ENCODE results near the gene LUZP1. TPM values are rescaled to one million over a fixed set of nuclear protein-coding genes. Genes with fewer than 3 reads are reported as not detected.

LUZP1 gene
- total and polyA plus RNA-seq, 9 donors, result 6.8 to 30.7 (median 23.2) TPM

DNA sequence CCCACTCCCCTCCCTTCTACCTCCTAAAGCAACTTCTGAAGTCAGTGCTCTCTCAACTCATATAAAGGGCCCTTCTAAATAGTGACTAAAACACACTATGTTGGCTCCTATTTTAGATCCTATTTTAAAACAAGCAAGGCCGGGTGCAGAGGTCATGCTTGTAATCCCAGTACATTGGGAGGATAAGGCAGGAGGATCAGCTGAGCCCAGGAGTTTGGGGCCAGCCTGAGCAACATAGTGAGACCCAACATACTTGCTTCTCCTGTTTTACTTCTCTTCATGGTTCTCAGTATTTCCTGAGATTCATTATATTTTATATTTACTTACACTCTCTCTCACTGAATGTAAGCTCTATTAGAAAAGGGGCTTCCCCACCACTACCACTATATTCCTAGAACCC is 42.5 kb downstream of the LUZP1 start:
- DNase-seq, result no peak
- no peak overlapping the region for H3K4me3 ChIP-seq
- WGBS, 3 donors, result 55 to 65% (median 57%) methylated on average over 1 of the region's 1 CpG
- no peaks in the 10 kb centered on the region for H3K9me3 ChIP-seq
- intact Hi-C loops (cut with DNase I), result no loop called here
- peaks cover 10% of the 10 kb centered on the region for H3K4me1 ChIP-seq (ENCODE audit: insufficient read depth)
- TF ChIP-seq POLR2A (IDR thresholded peaks at IDR 0.05), result no peak
- no peak for TF ChIP-seq EP300 (IDR thresholded peaks at IDR 0.05)
- TF ChIP-seq, protein P1, sequence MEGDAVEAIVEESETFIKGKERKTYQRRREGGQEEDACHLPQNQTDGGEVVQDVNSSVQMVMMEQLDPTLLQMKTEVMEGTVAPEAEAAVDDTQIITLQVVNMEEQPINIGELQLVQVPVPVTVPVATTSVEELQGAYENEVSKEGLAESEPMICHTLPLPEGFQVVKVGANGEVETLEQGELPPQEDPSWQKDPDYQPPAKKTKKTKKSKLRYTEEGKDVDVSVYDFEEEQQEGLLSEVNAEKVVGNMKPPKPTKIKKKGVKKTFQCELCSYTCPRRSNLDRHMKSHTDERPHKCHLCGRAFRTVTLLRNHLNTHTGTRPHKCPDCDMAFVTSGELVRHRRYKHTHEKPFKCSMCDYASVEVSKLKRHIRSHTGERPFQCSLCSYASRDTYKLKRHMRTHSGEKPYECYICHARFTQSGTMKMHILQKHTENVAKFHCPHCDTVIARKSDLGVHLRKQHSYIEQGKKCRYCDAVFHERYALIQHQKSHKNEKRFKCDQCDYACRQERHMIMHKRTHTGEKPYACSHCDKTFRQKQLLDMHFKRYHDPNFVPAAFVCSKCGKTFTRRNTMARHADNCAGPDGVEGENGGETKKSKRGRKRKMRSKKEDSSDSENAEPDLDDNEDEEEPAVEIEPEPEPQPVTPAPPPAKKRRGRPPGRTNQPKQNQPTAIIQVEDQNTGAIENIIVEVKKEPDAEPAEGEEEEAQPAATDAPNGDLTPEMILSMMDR (IDR thresholded peaks at IDR 0.05), result no peak
- no peaks in the 10 kb centered on the region for H3K36me3 ChIP-seq
- H3K27me3 ChIP-seq, result no peaks in the 10 kb centered on the region
- no peak overlapping the region for H3K27ac ChIP-seq

DNA sequence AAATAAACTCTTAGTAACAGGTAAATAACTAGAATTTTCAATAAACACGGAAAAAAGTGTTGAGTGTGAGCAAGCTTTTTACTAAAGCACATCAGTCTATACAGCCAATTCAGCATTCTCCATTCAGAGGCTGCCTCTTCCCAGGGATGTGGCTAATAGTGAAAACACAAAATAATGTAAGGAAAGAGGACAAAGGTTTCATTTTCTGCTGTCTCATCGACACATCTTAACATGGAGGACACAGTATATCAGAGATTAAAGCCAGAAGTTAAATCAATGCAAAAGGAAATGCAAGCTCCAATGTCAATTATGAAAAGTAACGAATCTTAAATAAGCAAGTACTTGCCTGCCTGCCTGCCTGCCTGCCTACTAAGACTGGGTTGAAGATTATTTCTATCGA is 43.2 kb downstream of the LUZP1 start:
- H3K27ac ChIP-seq, result no peak overlapping the region
- H3K27me3 ChIP-seq, result no peaks in the 10 kb centered on the region
- WGBS, 3 donors, result 82 to 92% (median 84%) methylated on average over 4 of the region's 4 CpGs
- no peaks in the 10 kb centered on the region for H3K9me3 ChIP-seq
- no peak for DNase-seq
- TF ChIP-seq POLR2A (IDR thresholded peaks at IDR 0.05), result no peak
- no peak for TF ChIP-seq EP300 (IDR thresholded peaks at IDR 0.05)
- TF ChIP-seq, protein P1 (IDR thresholded peaks at IDR 0.05), result no peak
- intact Hi-C loops (cut with DNase I), result no loop called here
- H3K4me3 ChIP-seq, result no peak overlapping the region
- H3K36me3 ChIP-seq, result no peaks in the 10 kb centered on the region
- peaks cover 10% of the 10 kb centered on the region for H3K4me1 ChIP-seq (ENCODE audit: insufficient read depth)

DNA sequence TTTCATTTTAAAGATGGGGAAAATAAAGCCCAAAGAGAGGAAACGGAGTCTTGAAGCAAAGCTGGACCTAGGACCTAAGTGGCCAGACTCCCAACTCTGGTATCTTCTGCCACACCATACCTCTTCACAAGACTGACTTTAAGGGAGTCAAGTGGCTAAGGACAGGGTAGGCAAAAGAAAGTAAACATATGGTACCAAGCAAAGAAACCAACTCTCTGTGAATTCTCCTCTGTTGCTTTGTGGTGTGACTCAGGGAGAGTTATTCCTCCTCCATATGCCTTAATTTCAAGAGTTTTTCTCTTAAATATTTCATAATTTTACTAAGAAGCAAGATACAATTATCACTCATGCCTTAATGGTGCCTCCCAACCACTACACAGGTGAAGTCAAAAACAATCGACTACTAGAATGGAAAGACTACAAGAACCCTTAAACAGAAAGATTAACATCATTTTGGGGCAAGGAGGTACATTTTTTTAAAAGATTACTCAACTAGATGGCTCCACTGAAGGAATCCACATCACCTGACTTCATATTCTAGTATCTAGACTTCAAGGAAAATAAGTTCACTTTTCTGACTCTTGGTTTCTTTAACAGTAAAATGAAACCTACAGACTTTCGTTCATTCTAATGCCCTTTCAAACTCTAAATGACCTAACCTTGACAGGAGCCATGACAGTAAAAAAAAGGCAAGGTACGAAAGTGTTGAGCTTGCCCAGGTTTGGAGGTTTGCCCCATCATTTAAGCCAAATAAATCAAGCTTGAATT is 44.2 kb downstream of the LUZP1 start:
- no peak overlapping the region for H3K27ac ChIP-seq
- WGBS, 3 donors, result 87 to 89% (median 88%) methylated on average over 4 of the region's 4 CpGs
- no peak for TF ChIP-seq EP300 (IDR thresholded peaks at IDR 0.05)
- no peak for TF ChIP-seq POLR2A (IDR thresholded peaks at IDR 0.05)
- TF ChIP-seq, protein P1 (IDR thresholded peaks at IDR 0.05), result no peak
- H3K4me3 ChIP-seq, result no peak overlapping the region
- peaks cover 12% of the 10 kb centered on the region for H3K4me1 ChIP-seq (ENCODE audit: insufficient read depth)
- no peak for DNase-seq
- no peaks in the 10 kb centered on the region for H3K9me3 ChIP-seq
- intact Hi-C loops (cut with DNase I), result loop anchor here in 1 of 4 donors (5.0 kb wide), 1 partner anchor 43 kb away; the partner anchor contains the start of gene LUZP1
- no peaks in the 10 kb centered on the region for H3K36me3 ChIP-seq
- H3K27me3 ChIP-seq, result no peaks in the 10 kb centered on the region

DNA sequence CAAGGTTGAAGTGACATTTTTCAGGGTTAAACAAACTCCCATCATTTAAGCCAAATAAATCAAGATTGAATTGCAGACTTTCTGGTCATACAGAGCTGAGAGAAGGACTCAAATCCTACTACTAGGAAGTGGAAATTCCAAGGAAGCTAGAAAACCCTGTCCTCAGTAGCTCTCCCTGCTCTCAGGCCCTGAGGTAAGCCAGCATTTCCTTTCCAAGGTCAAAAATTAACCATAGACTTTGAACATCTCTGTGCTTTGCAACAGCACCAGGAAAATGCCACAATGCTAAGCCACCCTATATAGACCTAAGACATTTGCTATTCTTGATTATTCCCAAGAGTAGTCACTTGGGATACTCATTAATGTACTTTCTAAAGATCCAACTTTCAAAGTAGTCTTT is 45.1 kb downstream of the LUZP1 start:
- no peak overlapping the region for H3K4me3 ChIP-seq
- intact Hi-C loops (cut with DNase I), result loop anchor here in 1 of 4 donors (5.0 kb wide), 1 partner anchor 44 kb away; the partner anchor contains the start of gene LUZP1
- H3K27ac ChIP-seq, result no peak overlapping the region
- DNase-seq, result no peak
- H3K36me3 ChIP-seq, result no peaks in the 10 kb centered on the region
- no peaks in the 10 kb centered on the region for H3K27me3 ChIP-seq
- H3K4me1 ChIP-seq (ENCODE audit: insufficient read depth), result peaks cover 12% of the 10 kb centered on the region
- TF ChIP-seq, protein P1 (IDR thresholded peaks at IDR 0.05), result no peak
- no peak for TF ChIP-seq EP300 (IDR thresholded peaks at IDR 0.05)
- TF ChIP-seq POLR2A (IDR thresholded peaks at IDR 0.05), result no peak
- no peaks in the 10 kb centered on the region for H3K9me3 ChIP-seq

Data from ovary (tissue), 9 donors.